ENCODE measurements around the gene ATP8B4.

ATP8B4 gene

DNA sequence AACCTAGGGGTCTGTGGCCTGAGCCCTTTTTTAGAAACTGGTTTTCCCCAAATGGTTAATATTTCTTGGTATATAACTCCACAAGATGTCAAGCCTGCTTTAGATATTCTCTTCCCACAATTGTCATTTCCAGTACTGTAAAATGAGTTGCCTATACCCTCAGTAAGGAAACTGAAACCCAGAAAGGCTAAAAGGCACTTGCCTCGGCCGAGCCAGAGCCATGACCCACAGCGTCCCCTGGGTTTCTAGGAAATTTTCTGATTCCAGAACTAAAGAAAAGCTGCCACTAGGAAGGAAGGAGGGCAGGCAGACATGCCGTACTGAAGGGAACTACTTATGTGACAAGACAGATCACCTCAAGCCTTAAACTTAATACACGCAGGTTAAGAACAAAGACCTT lies 59.1 kb downstream of the ATP8B4 start:
- no peak for DNase-seq (ENCODE audit: low read depth)

DNA sequence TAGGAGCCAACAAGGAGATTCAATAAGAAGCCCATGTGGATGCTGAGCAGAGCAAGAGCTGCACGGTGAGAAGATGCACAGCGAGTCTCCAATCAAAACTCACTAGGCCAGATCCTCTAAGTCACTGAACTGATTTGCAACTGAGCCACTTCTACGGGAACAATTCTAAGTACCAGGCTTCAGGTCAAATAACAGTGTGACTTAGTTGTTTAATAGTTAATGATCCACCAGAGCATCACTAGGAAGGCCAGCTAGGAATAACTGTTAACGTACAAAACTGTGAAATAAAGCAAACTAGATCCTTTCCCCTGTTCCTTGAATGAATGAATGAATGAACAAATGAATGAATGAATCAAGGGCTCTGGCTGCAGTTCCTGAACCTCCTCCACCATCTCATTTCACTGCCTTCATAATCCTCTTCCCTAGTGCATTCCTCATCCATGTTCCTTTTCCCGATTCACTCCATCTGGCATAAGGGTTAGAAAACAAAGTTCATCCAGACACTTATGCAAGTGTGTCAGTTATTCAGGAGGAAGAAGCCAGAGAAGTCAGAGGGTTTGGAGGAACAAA lies 59.7 kb downstream of the ATP8B4 start:
- DNase-seq (ENCODE audit: low read depth), result no peak

DNA sequence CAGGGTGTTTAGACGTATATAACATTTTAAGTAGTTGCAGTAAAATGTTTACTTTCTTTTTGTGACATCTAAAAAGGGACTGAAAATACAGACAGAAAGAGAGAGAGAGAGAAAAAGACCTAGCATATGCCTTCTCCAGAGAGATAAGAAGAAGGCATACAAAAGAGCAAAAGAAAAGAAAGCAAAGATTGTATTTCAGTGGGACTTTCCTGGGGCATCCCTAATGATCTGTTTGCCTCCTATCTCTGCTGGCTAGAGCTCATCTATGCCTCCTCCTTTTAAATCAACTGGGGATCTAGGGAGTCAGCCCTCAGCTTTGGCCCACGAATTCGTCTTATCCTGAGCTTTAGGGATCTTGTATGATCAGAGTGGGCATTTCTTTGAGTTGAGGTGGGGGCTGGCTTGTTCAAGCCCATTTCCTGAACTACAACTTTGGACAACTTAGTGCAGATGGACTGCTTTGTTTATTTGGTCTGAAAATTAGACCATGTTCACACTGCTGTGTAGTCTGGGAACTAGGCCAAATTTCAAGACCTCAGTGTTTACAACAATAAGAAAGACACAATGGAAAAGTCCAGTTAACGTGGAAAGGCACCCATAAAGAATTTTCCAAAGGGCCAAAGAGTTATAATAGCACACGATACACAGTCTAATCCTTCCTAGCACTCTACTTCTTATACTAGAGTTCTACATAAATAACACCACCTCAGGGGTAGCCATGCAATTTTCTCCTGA lies 61.0 kb downstream of the ATP8B4 start:
- no peak for DNase-seq (ENCODE audit: low read depth)

DNA sequence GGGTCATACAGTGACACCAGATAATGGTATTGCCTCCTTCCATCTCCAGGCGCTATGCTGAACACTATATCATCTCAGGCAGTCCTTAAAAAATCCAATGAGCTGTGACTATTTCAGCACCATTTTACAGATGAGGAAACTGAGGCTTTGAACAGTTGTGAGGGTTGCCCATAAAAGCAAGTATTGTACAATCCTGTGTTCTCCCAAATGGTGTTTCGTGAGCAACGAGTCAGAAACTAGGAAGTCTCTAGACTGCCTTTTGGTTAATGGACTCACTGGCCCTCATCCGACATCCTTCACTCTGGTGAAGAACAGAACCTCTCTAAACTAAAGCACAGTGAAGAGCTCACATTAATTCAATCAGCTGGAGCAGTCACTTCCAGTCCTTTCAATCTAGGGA lies 61.8 kb downstream of the ATP8B4 start:
- no peak for DNase-seq (ENCODE audit: low read depth)

DNA sequence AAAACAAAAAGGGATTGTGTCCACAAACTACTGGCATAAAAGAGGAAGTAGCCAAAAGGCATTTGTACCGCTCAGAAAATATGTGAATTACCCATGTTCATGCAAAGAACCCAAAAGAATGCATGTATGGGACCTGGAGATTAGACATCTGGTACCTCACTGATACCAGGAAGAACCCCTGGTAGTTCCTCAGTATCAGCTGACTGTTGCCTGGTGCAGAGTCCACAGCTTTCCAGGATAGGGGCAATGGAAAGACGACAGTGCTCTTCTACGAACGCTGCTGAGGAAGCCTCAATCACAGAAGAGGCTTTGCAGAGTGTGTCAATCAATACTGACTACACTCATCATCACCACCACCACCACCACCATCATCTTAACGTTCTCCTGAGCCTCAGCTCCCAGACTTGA lies 63.3 kb downstream of the ATP8B4 start:
- no peak for DNase-seq (ENCODE audit: low read depth)

DNA sequence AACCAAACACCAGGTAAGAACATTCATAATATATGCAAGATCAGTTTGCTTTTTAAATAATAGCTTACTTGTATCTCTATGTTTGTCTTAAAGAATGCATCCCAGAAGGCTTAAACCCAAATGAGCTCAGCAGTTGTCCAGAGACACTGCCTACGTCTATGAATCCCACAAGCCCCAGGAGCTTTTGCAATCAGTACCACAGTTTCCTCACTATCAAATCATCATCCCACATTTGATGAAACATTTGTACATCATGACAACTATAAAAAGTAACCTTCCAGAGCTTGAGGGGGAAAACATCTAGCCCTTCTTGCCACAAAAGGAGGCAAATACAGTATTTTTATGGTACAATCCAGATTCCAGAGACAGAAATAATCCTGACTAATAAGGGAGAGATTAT lies 63.7 kb downstream of the ATP8B4 start:
- DNase-seq (ENCODE audit: low read depth), result no peak

DNA sequence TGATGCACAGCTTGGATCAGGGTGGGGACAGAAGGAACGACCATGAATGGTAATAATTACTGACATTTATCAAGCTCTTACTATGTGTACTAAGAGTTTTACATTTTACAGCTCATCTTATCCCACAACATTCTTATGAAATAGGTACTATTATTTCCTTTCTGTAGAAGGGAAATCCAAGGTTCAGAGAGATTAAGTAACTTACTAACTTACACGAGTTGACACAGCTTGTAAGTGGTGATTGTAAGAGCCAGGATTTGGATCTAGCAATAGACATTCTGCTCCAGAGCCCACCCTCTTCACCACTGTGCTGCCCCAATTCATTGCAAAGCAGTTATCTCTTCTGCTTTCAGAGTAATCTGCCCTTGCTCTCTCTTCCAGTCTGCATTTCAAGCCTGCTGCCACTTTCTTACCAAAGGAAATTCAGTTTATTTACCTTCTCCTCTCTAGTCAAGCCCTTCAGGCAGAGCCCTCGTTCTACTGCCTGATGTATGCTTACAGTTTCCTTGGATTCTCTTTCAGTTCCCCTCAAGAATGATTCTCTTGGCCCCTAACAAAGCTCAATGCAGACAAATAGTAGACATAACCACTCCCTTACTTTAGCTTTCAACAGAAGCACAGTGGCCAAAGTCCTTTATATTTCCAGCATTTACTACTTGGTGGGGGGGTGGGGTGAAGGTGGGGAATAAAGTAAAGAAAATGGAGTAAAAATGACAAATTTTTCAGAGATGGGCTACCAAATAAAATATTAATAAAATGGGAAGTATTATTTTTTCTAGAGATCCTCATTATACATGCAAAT lies 65.8 kb downstream of the ATP8B4 start:
- DNase-seq (ENCODE audit: low read depth), result no peak

DNA sequence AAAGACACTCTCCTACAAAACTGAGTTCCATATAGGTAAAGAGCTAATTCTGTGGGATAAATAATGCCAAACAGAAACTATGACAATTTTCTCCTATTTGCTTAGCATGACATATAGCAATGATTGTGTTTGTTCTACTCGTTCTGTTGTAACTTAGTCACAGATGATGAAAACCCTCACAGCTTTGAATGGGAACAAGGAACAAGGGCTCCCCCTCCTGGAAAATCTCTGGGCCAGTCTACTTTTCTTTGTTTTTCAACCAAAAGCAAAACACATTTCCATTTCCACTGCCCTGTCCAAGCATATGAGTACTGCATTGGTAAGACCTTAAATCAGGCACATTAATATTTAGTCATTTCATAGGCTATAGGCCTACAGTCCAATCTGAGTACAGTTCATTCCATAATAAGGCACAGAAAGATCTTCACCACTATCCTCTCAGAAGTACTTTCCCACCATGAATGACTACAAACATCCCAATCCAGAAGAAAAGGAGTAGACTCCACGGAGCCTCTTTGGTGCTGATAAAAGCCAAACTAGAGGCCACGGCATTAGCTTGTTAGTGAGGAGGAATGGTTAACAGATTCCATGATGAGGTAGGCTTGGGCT lies 67.1 kb downstream of the ATP8B4 start:
- DNase-seq (ENCODE audit: low read depth), result no peak

DNA sequence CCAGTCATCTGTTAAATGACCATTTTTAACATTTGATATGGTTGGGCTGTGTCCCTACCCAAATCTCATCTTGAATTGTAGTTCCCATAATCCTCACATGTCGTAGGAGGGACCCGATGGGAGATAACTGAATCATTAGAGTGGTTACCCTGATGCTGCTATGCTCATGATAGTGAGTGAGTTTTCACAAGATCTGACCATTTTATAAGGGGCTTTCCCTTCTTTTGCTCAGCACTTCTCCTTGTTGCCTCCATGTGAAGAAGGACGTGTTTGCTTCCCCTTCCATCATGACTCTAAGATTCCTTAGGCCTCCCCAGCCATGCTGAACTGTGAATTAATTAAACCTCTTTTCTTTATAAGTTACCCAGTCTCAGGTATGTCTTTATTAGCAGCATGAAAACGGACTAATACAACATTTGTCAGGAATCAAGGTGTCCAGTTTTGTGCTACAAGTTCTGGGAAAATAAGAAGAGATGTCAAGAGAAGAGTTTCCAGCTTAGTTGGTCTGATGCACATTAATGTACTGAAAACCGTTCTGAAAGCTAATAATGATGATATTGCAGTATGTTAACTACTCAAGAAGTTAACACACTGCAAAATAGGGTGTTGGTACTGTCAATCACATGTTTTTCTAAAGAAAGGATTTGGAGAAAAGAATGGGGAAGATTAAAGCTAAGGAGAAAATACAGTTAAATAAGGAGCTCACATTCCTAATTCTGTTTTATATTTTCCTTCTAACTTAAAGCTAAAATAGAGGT lies 67.9 kb downstream of the ATP8B4 start:
- DNase-seq (ENCODE audit: low read depth), result no peak

DNA sequence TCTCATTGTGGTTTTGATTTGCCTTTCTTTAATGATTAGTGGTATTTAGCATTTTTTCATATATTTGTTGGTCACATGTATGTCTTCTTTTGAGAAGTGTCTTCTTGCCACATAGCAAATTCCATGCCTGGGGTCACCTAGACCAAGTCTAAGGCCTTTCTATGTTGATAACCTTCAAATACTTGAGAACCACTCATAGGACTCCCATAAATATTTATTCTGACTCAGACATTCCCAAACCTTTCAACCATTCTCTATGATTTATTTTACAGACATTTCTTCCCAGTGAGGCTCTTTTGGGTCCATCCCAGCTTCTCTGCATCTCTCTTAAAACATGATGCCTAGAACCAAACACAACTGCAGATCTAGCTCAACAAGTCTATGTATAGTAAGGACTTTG lies 69.2 kb downstream of the ATP8B4 start:
- no peak for DNase-seq (ENCODE audit: low read depth)

DNA sequence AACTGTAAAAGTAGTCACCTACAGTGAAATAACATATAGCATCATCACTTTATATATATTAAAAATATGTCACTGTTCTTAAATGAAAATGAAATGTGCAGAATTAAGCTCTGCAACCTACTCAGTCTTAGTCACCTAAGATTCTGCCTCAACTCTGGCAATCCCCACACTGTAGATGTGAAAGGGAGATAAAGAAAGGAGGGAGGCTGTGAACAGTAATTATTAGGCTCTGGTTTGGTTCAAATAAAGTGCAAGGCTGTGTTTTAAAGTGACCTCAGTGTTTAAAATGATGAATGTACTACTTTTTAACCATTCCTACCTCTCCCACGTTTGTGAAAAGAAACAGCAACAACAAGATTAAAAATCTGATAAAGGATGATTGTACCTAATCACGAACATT lies 72.2 kb downstream of the ATP8B4 start:
- DNase-seq (ENCODE audit: low read depth), result no peak

DNA sequence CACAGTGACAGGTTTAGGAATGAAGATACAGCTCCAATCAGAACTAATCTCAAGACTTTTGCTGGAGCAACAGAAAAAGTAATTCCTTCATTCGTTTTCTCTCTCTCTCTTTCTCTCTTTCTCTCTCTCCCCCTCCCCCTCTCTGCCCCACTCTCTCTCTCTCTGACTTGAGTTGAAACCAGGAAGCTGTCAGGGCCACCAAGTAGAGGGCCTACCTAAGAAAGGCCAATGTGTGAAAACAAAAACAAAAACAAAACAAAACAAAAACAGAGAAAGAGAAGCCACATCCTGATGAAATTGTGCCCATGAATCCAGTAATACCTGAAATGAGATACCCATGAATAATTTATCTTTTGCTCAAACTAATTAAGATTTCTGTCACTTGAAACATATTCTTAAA lies 72.9 kb downstream of the ATP8B4 start:
- DNase-seq (ENCODE audit: low read depth), result no peak

DNA sequence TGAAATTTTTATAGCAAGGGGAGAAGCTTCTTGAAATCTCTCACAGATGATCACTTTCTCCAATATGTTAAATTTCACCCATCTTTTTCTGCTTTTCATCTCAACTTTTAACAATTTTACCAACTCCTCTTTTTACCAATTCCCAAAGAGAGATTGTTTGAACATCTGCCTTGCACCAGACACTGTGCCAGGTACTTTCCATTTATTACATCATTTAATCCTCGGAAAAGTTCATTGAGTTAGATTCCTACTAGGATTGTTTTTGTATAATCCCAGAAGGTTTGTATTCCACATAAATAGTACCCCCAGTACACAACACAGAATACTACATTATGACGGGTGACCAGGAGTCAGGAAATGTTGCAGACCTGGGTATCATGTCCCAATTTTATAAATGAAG lies 74.1 kb downstream of the ATP8B4 start:
- DNase-seq (ENCODE audit: low read depth), result no peak

DNA sequence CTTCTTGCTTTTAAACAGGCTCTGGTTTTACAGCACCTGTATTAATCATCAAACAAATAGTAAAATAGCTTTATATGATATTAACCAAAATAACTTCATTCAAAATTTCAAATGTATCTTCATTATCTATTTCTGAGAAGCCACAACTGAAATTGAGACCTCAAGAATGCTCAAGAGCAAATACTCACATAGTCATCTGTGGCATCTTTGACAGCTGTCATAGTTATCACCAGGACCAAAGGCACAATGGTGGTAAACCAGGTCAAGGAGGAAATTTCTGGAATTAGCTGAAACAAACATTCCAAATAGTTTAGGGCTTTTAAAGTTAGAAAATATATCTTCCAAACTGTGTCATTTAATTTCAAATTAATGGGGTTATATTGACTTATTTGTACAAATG lies 74.6 kb downstream of the ATP8B4 start:
- no peak for DNase-seq (ENCODE audit: low read depth)

DNA sequence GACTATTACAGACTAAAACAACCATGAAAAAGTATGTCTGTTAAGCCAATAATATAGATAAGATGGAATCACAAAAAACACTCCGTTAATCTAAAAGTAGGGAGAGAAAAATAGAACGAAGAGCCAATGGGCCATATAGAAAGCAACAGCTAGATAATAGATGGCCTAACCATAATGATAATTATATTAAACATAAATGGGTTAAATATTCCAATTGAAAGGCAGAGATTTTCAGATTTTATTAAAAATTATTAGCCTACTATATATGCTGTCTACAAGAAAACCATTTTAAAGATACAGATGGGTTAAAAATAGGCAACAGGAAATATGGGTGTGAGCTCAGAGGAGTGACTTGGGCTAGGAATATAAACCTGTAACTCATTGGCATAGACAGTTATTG lies 76.3 kb downstream of the ATP8B4 start:
- no peak for DNase-seq (ENCODE audit: low read depth)

DNA sequence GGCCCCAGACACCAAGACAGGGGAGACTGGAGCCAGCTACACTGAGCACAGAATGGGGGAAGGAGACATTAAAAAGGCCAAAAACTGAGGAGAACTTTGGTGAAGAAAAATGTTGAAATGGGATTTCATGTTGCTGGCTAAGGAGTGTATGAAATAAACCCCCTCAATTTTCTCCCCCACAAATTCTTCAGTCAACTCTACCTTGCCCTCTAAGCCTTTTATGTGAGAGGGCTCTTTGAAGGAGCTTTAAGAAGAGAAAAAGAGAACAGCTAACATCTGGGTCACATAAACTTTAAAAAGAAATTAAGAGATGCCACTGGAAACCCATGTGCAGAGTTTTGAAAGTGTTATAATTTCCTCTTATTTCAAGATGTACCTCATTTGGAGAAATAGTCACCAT lies 88.6 kb downstream of the ATP8B4 start:
- no peak for DNase-seq (ENCODE audit: low read depth)

DNA sequence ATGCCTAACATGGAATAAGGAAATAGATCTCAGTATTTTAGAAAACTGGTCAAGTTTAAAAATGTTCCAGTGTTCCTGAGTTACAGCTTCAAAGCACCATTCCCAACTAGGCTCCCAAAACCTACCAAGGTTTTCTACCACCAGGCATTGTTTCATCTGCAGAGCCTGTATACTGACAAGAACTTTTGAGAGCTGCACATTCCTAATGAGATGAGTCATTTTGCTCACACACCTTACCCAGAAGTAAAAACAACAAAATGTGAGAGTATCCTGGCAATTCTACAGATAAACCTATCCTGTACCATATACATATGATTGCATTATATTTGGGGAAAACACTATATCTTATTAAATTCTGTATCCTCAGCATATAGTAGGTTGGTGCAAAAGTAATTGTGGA lies 90.7 kb downstream of the ATP8B4 start:
- DNase-seq (ENCODE audit: low read depth), result no peak

DNA sequence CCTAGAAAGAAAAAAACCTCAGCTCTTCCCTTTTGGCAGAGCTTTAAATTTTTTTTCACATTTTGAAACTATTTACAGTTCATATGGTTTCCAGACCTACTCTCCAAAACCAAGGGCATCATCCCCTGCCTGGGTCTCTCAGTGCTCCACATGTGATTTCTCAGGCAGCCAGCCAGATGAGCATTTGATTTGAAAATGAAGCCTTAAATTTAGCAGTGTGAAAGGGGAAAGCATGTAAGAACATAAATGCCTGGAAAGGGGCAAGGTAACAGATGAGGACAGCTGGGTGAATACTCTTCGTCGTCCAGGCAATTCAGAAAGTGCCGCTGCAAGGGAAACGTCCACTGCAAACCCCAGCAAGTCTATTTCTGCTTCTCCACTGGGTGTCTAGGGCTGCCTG lies 94.8 kb downstream of the ATP8B4 start:
- no peak for DNase-seq (ENCODE audit: low read depth)

DNA sequence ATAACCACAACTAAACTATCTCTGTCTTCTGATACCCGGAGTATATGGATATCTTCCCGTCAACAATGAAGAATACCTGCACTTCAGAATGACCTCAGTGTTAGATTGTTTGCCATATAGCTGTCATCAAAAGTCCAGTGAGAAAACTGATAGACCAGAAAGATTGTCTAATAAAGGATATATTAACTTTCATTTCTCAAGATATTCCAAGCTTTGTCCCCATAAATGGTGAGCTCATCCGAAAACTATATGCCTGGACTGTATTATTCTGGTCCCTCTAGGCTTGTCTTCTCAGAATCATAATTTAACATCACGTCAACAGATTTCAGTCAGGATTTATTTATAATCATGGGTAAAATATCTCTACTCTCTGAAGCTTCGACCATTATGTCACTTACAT lies 100.5 kb downstream of the ATP8B4 start:
- DNase-seq (ENCODE audit: low read depth), result no peak

DNA sequence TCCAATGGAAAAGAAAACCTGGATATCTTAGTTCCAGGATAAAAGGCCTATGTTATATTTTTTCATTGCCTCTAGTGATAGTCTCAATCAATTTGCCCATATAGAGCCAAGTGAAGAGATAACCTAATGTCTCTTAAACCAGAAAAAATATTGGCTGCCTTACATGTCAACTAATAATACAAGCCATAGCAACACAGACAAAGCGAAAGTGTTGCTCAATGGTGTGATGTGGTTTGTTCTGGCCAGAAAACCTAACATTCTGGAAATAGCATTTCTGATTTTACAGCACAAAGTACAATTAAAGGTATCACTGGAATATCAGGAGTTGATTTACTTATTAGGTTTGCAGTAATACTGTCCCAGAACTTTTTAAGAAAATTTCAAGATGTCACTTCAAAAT lies 101.5 kb downstream of the ATP8B4 start:
- DNase-seq (ENCODE audit: low read depth), result no peak

DNA sequence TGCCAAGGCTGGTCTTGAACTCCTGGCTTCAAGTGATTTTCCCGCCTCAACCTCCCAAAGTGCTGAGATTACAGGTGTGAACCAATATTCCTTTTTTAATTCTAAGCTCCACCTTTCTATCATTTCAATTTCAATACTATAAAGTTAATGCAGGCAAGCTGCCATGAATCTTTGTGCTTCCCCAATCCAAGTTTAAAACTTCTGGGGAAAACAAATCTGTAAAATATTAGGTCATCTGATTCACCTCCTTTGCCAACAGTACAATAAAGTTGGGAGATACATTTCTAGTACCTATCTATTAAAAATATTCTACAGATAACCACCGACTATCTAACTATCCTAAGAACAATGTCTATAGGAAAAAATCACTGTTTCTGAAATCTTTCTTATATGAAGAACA lies 102.1 kb downstream of the ATP8B4 start:
- DNase-seq (ENCODE audit: low read depth), result no peak

DNA sequence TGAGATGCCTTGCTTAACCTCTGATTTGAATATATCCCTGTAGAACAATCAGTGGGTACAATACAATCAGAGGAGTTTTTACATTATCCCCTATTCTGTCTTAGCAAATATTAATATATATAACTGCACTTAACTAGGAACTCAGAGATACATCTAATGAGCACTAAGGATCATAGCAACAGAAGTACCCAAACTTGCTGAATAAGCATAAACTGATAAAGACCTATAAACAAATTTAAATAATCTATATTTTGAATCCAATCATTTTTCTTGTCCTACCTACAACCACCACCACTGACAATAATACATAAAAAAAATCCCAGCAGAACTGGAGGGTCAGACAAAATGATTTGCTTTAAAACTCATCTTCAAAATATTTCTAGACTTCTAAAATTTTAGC lies 106.2 kb downstream of the ATP8B4 start:
- no peak for DNase-seq (ENCODE audit: low read depth)
